BJ (cell line): ENCODE measurements around the gene IL36A. TPM values are rescaled to one million over a fixed set of nuclear protein-coding genes. Genes with fewer than 3 reads are reported as not detected.

ENCODE experiments used
- CTCF ChIA-PET: fragments of 350-600 bp; formaldehyde crosslinking; extraction: SDS; loops from one replicate; lab custom pipeline; 2021; ENCODE audit warnings: antibody characterized with exemption, inconsistent platforms; lab: Yijun Ruan, JAX
- POLR2A ChIA-PET: fragments of 300-600 bp; sonication (Branson Sonifier 250); formaldehyde crosslinking; extraction: SDS; loops from one replicate; lab custom pipeline; 2021; ENCODE audit warnings: antibody characterized with exemption; lab: Charles Lee
- DNase-seq: peaks from one replicate; pipeline ENCODE4 v3.0.0-alpha.2; 2011; ENCODE audit warnings: low read depth
- H3K27me3 ChIP-seq: 2 replicates; pipeline ENCODE4 v1.6.0; 2011; ENCODE audit warnings: low read length; ENCODE audit not compliant: control insufficient read depth, insufficient read depth
- H3K36me3 ChIP-seq: 2 replicates; pipeline ENCODE4 v1.5.1; 2011; ENCODE audit warnings: low read length; ENCODE audit not compliant: control insufficient read depth, insufficient read depth
- H3K4me3 ChIP-seq: 2 replicates; pipeline ENCODE4 v1.5.1; 2011; ENCODE audit warnings: low read depth, mild to moderate bottlenecking, control low read depth, low read length
- polyA plus RNA-seq: library from polyadenylated mRNA; depleted of rRNA; stranded (reverse); fragments of >200 nt; gene quantifications from 2 replicates; pipeline ENCODE4 v1.2.3, GENCODE V29; 2011
- TF ChIP-seq, protein P1 (sequence below): IDR thresholded peaks from 2 replicates; pipeline ENCODE4 v1.5.1; 2011; ENCODE audit warnings: low read depth, mild to moderate bottlenecking, control low read depth, inconsistent platforms, low read length, moderate library complexity; ENCODE audit not compliant: insufficient read depth

The IL36A gene
- polyA plus RNA-seq, 1 experiment: not detected

- TF ChIP-seq, protein P1, sequence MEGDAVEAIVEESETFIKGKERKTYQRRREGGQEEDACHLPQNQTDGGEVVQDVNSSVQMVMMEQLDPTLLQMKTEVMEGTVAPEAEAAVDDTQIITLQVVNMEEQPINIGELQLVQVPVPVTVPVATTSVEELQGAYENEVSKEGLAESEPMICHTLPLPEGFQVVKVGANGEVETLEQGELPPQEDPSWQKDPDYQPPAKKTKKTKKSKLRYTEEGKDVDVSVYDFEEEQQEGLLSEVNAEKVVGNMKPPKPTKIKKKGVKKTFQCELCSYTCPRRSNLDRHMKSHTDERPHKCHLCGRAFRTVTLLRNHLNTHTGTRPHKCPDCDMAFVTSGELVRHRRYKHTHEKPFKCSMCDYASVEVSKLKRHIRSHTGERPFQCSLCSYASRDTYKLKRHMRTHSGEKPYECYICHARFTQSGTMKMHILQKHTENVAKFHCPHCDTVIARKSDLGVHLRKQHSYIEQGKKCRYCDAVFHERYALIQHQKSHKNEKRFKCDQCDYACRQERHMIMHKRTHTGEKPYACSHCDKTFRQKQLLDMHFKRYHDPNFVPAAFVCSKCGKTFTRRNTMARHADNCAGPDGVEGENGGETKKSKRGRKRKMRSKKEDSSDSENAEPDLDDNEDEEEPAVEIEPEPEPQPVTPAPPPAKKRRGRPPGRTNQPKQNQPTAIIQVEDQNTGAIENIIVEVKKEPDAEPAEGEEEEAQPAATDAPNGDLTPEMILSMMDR: no peak
- Histone ChIP-seq H3K36me3 (no peaks in the 10 kb centered on the region), H3K4me3 (no peak overlapping the region), H3K27me3 (peaks cover 22% of the 10 kb centered on the region)
- no peak for DNase-seq
- CTCF ChIA-PET: no interaction called here
- POLR2A ChIA-PET: no interaction called here
These were observed 22.4 kb downstream of the IL36A start for GRCh38 chr2:113027691-113028090.

DNA sequence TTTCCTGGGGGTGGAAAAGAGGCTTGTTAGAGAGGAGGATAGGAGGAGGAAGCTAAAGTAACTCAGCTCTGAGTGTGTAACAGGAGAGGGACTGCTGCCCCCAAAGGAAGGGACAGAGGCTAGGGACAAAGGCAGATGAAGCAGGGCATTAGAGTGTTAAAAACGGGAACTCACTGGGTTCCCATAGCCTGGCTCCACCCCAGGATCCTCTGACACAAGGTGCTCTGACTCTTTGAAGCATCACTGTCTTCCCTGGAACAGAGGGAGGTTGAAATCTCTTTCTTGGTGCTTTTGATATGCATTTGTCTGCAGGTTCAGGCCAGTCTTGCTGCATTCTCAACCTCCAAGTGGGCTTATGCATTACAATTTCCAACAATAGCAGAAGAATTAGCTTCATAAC, 22.9 kb downstream of the IL36A start:
- Histone ChIP-seq H3K4me3 (no peak overlapping the region), H3K36me3 (no peaks in the 10 kb centered on the region), H3K27me3 (peaks cover 22% of the 10 kb centered on the region)
- POLR2A ChIA-PET: no interaction called here
- CTCF ChIA-PET: no interaction called here
- TF ChIP-seq, protein P1: no peak
- no peak for DNase-seq

DNA sequence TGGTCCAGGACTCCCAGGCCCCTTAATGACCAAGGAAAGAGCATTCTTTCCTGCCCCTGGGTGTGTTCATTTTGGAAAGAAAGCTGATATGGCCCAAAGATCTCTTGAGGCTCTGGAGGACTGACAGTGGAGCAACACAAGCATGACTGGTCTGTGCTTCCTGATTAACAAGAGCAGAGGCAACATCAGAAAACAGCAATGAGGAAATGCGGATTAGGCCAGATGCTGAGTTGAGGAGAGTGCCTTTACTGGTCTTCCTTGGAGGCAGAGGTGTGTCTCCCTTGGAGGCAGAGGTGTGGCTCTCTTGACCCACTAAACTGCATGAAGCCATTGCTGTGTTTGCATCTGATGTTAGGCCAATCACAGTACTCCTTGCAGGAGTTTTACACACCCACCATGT, 27.5 kb downstream of the IL36A start:
- CTCF ChIA-PET: no interaction called here
- Histone ChIP-seq H3K36me3 (no peaks in the 10 kb centered on the region), H3K27me3 (peaks cover 11% of the 10 kb centered on the region), H3K4me3 (no peak overlapping the region)
- DNase-seq: no peak
- TF ChIP-seq, protein P1: no peak
- POLR2A ChIA-PET: no interaction called here

GRCh38 chr2:113034016-113034415, 28.8 kb downstream of the IL36A start:
- Histone ChIP-seq H3K27me3 (peaks cover 9% of the 10 kb centered on the region), H3K4me3 (no peak overlapping the region), H3K36me3 (no peaks in the 10 kb centered on the region)
- ChIA-PET CTCF (no interaction called here), POLR2A (no interaction called here)
- TF ChIP-seq, protein P1: no peak
- DNase-seq: no peak

GRCh38 chr2:113036763-113037162, 31.5 kb downstream of the IL36A start:
- TF ChIP-seq, protein P1: no peak
- Histone ChIP-seq H3K4me3 (no peak overlapping the region), H3K27me3 (peaks cover 12% of the 10 kb centered on the region), H3K36me3 (no peaks in the 10 kb centered on the region)
- CTCF ChIA-PET: no interaction called here
- no peak for DNase-seq
- POLR2A ChIA-PET: no interaction called here
